Activated naive CD4-positive, alpha-beta T cell treated with Interleukin-2 at 50 U/mL for 16 hours (primary cell): ENCODE measurements around the gene KIF25.

Experiments
- DNase-seq: peaks from one replicate; pipeline ENCODE4 v3.0.0-alpha.2; 2020

KIF25 gene

DNA sequence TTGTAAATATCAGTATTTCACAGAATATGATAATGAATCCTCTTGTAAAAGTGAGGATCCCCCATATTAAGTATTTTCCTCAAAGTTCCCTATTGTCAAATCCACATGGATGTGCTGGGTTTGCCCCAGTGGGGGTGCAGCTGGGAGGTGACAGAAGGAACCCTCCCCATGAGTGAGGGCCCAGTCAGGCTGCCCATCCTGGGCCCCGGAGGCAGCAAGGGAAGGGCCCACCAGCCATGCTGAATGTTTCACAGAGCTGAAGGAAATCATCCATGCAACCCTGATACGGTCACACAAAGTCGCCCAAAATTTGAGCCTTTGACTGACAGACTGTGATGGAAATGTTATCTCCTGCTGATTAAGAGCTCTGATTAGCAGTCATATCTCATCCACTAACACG, 41.8 kb downstream of the KIF25 start:
- no peak for DNase-seq

DNA sequence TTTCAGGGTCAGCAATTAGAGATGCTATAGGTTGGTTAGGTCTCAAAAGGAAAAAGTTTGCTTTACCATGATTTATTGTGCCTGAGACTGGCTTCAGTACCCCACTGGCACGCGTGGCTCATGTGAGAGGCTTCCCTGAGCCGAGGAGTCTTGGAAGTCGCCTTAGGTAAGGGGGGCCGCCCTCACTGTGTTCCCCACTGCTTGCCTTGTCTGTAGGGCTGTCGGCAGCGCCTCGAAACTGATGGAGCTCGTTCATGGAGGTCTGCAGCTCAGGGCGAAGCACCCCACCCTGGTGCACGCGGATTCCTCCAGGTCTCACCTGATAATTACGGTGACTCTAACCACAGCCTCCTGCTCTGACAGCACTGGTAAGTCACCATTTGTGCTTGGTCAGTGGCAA, 42.4 kb downstream of the KIF25 start:
- no peak for DNase-seq

DNA sequence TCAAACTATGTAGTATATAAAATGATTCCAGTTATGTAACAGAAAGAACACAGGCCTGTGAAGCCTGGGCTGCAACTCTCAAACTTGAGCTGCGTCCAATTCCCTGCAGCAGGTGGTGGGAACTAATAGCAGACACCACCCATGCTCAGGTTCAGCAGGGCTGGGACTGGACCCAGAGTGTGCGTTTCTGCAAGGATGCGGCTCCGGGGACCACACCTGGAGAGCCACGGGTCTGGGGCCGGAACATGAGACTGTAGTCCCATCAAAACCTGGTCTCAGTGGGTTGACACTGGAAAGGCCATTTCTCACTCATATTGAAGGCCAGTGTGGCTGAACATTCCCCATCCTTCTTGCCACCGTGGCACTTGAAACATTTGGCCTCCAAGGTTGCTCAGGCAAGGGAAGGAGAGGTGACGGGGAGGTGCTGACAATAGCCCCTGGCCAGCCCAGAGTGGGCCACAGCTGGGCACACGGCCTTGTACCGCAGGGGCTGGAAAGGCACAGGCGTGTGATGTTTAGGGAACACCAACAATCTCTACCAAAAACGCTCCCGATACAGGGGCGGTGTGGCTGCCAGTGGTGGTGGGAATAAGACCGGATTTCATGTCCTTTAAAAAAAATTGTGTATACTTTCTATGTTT, 43.5 kb downstream of the KIF25 start:
- no peak for DNase-seq

DNA sequence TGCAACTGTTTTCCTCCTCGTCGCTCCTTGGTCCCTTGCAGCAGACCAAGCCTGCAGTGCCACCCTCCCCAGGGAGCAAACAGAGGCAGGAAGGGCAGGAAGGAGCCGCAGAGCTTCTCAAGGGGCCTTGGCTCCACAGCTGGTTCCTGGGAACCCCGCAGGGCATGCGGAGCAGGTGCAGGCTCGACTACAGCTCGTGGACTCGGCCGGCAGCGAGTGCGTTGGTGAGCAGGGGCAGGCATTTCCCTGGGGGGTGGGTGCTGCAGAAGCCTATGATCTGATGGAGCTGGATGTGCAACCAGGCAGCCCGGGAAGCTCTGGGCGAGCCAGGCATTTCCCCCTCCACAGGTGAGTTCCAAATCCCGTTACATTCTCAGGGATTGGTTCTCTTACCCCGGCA, 44.5 kb downstream of the KIF25 start:
- no peak for DNase-seq

DNA sequence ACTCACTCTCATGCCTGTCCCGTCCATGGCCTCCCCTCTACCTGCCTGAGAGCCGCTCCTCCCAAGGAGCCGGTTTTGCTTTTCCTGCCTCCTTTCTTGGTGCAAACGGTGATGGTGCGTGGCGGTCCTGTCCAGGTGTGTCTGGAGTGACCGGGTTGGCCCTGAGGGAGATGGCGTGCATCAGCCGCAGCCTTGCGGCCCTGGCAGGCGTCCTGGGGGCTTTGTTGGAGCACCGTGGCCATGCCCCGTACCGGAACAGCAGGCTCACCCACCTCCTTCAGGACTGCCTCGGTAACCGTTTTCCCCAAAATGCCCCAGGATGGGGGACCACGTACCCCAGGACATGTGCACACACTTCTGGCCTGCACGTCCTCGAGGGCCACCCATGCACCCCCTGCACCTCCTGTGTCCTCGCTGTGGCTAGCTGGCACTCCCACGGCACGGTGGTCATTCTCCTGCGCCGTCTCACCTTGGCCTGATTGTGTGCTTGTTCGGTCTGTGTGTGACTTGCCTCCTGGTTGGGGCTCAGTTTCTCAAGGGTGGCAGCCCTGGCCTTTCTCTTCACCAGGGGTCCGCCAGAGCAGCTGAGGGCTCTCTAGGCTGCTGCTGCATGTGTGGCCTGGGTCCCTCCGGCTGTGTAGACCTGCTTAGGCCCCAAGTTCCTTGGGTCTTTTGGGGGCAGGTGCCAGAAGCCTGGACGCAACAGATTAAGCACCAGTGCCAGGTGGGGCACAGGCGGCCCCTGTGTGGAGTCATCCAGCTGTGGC, 45.1 kb downstream of the KIF25 start:
- DNase-seq = no peak

DNA sequence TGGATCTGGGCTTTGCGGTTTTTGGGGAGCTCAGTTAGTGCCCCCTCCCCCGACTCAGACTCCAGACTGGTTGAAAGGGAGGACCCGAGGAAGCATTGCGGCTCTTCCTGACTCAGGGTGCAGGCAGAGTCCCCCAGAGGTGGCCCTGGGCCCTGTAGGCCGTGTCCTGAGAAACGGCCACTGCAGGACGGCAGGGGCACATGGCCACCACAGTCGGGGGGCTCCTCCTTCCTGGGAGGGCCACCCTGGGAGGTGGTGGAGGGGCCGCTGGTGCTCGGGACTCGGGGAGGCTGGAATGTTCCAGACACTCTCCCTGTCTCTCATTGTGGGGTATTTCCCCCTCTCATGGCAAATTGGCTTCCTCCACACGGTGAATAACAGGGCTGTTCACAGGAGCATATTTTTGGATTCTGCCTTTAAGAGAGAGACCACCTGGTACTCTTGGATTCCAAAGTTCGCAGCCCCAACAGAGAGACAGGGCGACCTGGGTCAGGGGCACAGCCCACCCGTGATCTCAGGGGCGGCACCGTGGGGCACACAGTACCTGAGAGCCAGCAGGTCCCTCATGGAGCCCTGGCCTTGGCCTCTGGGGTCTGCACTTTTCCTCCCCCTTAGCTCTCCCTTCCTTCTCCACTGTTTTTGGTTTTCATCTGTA, 45.8 kb downstream of the KIF25 start:
- DNase-seq = no peak

DNA sequence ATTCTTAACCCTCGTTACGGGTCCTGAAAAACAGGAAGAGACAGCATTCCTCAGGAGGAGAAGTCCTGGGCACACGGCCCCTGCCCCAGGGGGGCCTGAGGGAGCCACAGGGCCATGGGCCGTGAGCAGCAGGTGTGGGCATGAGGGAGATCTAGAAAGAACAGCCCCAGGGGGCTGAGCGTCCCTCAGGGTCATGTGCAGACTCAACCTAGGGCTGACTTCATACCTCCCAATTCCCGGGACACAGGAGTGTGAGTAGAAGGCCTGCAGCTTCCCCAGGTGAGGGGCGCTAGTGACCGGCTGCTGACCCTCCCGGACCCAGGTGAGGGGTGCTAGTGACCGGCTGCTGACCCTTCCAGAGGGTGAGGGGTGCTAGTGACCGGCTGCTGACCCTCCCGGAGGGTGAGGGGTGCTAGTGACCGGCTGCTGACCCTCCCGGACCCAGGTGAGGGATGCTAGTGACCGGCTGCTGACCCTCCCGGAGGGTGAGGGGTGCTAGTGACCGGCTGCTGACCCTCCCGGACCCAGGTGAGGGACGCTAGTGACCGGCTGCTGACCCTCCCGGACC, 46.5 kb downstream of the KIF25 start:
- DNase-seq = no peak

DNA sequence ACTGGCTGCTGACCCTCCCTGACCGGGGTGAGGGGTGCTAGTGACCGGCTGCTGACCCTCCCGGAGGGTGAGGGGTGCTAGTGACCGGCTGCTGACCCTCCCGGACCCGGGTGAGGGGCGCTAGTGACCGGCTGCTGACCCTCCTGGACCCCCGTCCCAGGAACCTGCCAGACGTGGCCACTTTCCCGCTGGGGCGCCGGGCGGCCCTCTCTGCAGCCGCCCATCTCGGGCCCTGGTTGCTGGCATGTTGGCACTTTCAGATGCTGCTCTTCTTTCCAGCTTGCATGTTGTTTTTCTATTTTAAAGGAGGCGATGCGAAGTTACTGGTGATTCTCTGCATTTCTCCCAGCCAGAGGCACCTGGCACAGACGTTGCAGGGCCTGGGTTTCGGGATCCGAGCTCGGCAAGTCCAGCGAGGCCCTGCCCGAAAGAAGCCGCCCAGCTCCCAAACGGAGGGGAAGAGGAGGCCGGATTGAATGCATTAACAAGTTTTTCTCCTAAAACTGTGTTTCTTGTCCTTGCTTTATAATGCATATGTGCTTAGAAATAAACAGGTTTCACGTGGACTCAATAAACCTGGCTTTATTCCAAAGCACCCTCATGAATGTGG, 47.2 kb downstream of the KIF25 start:
- DNase-seq = no peak

DNA sequence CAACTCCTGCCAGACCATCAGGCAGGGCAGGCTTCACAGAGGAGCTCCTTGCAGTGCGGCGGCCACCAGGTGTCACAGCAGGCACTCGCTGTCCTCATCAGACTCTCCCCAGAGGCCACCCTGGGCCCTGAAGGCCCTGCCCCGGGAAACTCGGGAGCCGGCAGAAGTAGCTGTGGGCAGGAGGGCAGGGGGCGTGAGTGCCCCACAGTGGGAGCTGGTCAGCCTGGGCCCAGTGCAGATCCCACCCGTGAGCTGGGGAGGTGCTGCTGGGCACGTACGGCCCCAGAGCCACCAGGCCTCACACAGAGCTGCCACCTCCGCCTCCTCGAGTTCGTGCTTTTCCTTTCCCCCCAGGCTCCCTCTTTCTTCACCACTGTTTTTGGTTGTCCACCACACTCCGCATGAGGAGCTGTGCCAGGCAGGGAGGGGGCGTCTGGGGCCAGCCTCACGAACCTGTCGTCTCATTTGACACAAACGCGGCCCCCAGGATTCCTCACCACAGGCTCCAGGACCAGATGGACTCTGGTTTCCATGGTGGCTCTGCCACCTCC, 47.7 kb downstream of the KIF25 start:
- DNase-seq = no peak

DNA sequence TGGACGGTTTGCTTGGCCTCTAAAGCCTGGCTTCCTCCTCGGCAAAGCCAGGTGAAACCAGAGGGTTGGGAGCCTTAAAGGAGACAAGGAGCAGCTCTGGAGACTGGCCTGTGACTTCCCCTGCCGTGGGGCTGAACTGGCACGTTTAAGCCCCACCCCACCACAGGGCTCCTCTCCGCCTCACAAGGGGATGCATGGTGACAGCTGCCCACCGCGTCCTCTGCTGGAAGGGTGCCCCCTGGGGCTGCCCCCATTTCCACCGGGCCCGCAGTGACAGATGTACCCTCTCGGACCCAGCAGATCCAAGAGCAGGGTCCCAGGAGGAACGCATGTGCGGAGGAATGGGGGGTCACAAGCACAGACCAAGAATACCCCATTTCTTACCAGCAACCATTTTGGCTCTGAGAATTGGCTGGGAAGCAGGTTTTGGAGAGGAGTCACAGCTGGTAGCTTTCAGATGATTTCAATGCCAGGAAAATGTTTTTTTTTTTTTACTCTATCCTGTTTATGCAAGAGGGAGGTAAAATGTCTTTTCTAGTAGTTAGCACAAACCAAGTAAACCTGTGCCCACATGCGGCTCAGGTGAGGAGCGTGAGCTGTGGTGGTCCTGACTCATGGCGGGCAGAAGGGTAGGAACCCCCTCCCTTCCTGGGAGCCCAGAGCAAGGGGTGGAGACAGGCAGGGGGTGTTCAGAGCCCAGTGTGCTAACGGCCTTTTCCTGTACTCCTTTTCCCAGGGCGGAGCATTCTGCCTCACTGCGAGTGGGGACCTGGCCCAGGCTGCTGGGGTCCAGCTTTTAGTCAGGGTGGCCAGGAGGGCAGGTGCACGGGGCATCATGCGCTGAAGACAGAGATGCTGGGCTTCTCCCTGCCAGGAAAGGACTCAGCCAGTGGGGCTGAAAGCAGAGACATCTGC, 48.5 kb downstream of the KIF25 start:
- DNase-seq = no peak

DNA sequence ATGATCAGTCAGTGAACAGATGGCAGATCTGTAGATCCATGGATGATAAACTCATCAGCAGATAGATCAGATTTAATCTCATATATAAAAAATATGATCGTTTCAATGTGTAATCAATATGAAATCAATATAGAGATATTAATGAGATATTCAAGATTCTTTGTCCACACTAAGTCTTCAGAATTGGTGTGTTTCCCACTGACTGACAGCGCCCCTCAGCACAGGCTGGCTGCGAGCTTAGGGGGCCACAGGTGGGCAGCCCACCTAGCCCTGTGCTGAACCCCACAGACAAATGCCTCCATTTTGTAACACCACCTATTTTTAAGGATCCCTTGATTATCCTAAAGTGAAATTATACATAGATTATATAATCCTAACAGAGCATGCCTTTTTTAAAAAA, 49.2 kb downstream of the KIF25 start:
- DNase-seq = no peak

DNA sequence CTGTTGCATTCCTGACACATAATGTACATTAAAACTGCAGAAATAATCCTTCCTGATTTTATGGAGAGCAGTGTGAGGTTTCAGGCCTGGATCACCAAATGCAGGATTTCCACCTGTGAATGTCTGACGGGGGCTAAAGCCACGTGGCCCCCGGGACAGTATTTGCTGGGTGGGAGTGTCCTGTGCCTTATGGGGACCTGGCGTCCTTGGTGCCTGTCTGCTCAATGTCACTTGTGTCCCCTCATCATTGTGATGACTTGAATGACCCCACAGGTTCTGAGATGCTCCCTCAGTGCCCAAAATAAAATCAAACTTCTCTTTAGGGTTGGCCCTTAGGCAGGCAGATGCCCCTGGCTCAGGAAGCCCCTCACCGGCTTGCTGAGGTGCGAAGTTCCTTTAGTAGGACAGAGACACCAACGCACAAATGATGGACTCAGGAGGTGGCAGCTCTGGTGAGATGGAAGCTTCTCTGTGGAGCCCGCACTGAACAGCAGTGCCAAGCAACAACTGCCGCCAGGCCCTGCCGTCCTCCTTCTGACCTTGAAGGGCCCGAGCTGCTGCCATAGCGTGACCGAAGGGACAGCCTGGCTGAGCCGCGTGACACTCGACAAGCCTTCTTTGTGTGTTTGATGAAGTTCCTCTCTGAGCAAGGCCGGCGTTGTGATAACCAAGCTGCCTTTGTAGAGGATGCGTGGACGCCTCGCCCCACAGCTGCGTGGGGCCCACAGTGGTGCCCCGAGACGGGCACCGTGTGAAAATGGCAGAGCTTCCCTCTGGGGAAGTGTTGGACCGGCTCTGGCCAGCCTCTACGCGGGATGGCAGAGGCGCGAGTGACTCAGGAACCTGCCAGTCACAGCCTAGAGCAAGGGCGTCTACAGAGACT, 50.6 kb downstream of the KIF25 start:
- no peak for DNase-seq

DNA sequence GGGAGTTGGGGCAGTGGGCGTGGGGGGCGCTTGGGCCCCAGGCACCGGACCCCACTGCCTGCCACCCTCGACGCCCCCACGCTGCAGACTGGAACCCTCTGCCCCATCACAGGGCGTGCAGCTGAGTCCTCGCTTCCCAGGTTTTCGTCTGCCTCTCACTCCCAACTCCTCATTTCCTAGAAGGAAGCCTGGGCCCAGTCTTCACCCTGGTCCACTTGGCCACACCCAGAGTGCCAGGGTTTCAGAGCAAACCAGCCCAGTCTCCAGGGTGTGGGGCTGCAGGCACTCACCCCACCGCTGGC, 51.2 kb downstream of the KIF25 start:
- DNase-seq = no peak

DNA sequence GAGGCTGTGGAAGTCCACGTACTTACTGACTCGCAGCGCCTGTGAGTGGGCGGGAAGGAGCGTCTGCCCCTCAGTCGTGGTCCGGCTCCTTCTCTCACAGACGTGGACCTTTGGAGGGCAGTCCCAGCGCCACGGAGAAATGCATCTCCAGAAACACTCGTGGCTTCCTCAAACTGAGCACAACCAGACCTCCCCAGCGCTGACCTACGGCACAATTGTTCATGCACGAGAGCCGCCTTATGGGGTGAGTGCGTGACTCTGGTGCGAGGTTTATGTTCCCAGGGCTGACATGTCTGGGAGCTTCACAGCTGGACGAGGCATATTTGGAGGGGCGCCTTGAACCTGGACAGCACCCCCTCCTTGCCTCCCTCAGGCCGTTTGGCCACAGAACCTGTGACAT, 51.8 kb downstream of the KIF25 start:
- DNase-seq = no peak

DNA sequence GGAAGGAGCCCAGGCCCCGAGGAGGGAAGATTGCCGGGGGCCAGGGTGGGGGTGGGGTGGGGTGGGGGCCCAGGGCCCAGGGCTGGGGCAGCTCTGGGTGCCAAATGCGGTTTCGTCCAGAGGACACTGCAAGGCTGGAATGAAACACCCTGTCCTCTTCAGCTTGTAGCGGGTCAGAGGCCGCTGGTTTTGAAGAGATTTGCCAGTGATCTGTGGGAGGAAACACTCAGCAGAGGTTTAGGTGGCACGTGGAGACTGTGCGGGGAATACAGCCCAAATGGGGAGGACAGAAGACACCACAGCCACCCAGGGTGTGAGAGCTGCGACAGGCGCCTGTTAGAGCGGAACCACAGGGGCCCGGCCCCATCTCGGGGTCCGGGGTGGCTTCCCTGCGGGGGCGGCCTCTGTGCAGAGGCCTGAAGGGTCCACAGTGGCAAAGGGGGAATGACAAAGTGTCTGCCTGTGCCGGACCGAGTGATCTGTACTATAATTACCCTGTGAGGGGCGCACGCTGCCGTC, 52.3 kb downstream of the KIF25 start:
- DNase-seq = no peak

DNA sequence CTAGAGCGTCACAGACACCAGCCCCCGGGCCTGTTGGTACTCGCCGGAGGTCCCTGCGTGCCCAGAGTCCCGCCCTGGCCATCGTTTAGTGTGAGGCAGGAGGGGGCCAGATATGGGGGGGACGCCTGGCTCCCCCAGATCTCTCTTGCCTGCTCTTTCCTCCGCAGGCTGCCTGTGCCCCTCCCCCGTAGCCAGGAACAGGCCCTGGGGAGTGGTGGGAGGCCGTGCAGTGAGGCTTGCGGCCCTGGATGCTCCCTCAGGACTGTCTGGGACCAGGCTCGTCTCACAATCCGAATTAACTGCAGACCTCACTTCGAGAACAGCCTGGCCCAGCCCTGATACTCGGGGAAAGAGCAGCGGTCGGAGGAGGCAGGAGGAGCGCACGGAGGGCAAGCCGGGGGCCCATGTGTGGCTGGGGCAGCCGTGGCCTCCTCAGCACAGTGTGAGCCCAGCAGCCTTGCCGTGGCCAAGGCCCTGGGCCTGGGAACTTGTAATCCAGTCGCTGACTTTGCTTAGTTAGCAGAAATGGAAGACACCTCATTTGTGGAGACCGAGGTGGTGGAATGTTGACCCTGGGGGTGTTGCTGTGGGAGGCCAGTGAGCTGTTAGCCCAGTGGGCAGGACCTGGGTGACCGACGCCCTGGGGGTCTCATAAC, 52.9 kb downstream of the KIF25 start:
- no peak for DNase-seq

DNA sequence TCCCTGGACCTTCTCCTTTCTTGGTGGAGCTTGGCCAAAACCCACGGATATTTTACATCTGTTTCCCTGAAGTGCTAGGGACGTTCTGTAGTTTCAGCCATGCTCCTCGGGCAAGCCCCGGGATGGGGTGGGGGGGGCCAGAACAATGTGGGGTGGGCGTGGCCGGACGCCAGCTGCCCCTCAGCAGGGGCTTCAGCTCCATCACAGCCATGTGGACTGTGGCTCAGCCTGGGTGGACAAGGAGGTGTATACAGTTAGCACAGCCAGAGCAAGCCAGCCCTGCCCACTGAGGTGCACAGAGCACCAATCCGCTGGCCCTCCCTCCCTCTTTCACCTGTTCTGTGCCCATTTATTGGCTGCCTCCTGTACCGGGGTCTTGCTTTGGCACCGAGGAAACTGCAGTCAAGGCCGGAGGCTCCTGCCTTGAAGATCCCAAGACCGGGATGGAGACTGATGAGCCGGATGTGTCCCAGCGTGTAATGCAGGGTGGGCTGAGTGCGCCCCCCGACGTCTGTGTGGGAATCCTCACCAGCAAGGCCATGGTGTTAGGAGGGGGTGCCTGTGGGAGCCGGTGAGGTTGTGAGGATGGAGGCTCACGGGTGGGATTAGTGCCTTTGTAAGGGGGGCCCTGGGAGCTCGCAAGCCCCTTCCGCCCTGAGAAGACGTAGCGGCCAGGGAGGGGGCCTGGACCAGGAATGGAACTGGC, 53.6 kb downstream of the KIF25 start:
- no peak for DNase-seq

DNA sequence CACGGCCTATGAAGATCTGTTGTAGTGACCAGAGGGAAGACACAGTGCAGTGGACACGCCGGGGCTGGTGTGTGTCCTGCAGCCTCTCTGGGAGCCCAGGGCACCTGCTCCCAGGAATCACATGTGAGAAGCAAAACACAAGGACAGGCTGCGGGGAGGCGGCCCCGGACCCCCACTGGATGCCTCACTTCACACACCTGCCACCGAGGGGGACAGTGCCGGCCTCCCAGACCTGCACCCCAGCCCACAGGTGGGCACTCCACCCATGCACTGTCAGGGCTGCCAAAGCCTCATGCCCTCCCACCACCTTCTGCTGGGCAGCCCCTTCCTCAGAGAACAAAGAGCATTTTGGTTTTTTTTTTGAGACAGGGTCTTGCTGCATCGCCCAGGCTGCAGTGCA, 54.2 kb downstream of the KIF25 start:
- DNase-seq = no peak

DNA sequence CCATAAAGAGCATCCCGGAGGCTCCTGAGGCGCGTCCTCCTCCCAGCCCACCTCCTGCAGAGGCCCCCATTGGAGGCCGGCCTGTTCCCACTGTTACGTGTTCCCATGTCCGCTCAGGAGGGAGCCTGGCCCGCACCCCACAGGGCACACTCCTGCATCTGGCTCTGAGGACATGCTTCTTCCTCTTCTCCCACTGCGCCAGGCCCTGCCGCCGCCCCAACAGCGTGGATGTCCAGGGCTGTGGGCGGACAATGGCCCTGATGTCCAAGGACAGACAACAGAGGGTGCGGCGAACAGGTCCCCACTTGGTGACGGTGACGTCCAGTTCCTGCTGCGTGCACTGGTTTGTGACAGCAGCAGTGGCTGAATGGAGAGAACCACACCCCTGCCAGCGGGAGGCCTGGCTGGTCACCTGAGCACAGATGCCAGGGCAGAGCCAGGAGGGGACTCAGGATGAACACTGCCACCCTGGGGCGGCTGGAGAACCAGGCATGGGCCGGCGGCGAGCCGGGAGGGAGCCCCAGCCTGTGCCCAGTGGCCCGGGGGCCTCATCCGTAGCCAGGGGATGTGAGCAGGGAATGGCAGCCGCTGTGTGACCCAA, 54.9 kb downstream of the KIF25 start:
- no peak for DNase-seq
